CD4-positive, alpha-beta T cell treated with Interleukin-17A for 1 hour (primary cell): ENCODE data around the gene PIK3IP1.
"Not testable (repeated sequence)": the region's sequence is repeated elsewhere in the genome, so short reads cannot be mapped to it uniquely, and the experiment has no call there.

Source experiments
- DNase-seq: peaks from one replicate; pipeline ENCODE4 v3.0.0-alpha.2; 2020

PIK3IP1 gene

GRCh38 chr22:31292236-31292989 is at the start of gene PIK3IP1:
PIK3IP1 (minus strand) TSS chr22:31292488; CDS start chr22:31292344, 144 bp downstream.
- DNase-seq: peak; percentile 91

GRCh38 chr22:31341386-31342088 is 49.2 kb upstream of the PIK3IP1 start:
- no peak for DNase-seq

GRCh38 chr22:31340765-31341247 is 48.5 kb upstream of the PIK3IP1 start:
- DNase-seq: no peak

GRCh38 chr22:31340360-31340759 is 48.1 kb upstream of the PIK3IP1 start:
- DNase-seq: no peak

GRCh38 chr22:31339148-31339832 is 47.0 kb upstream of the PIK3IP1 start:
- DNase-seq: no peak

- no peak for DNase-seq
These were observed 44.9 kb upstream of the PIK3IP1 start for GRCh38 chr22:31337178-31337577.

- no peak for DNase-seq
These were observed 42.0 kb upstream of the PIK3IP1 start for GRCh38 chr22:31334329-31334728.

GRCh38 chr22:31333641-31334040 is 41.4 kb upstream of the PIK3IP1 start:
- DNase-seq: no peak

GRCh38 chr22:31332886-31333285 is 40.6 kb upstream of the PIK3IP1 start:
- no peak for DNase-seq

GRCh38 chr22:31332010-31332409 is 39.7 kb upstream of the PIK3IP1 start:
- DNase-seq: no peak

- no peak for DNase-seq
These were observed 37.3 kb upstream of the PIK3IP1 start for GRCh38 chr22:31329453-31330215.

GRCh38 chr22:31329029-31329428 is 36.7 kb upstream of the PIK3IP1 start:
- DNase-seq: no peak

GRCh38 chr22:31328544-31328960 is 36.3 kb upstream of the PIK3IP1 start:
- DNase-seq: no peak

GRCh38 chr22:31327806-31328543 is 35.7 kb upstream of the PIK3IP1 start:
- DNase-seq: no peak

GRCh38 chr22:31326877-31327276 is 34.6 kb upstream of the PIK3IP1 start:
- DNase-seq: no peak

- DNase-seq: no peak
These were observed 31.6 kb upstream of the PIK3IP1 start for GRCh38 chr22:31323578-31324550.

- DNase-seq: no peak
These were observed 29.1 kb upstream of the PIK3IP1 start for GRCh38 chr22:31321421-31321820.

- DNase-seq: not testable (repeated sequence)
These were observed 21.9 kb upstream of the PIK3IP1 start for GRCh38 chr22:31314220-31314619.

GRCh38 chr22:31313366-31314147 is 21.3 kb upstream of the PIK3IP1 start:
- DNase-seq: peak; percentile 69

GRCh38 chr22:31308181-31308580 is 15.9 kb upstream of the PIK3IP1 start:
- DNase-seq: no peak
